Endodermal cell (in vitro differentiated cells): Measurements from ENCODE around the gene MALAT1. TPM values are rescaled to one million over a fixed set of nuclear protein-coding genes. Genes with fewer than 3 reads are reported as not detected.

Experiments used
- DNase-seq: peaks from one replicate; pipeline ENCODE4 v3.0.0-alpha.2; 2017
- H3K27ac ChIP-seq: 2 replicates; pipeline ENCODE4 v1.5.1; 2013; ENCODE audit warnings: mild to moderate bottlenecking, low read depth, low read length, moderate library complexity
- H3K27me3 ChIP-seq: 2 replicates; pipeline ENCODE4 v1.6.1; 2013; ENCODE audit warnings: mild to moderate bottlenecking, low read length, moderate library complexity; ENCODE audit not compliant: insufficient read depth, control insufficient read depth, poor library complexity, severe bottlenecking
- H3K36me3 ChIP-seq: 2 replicates; pipeline ENCODE4 v1.7.0; 2013; ENCODE audit warnings: mild to moderate bottlenecking, low read length, moderate library complexity; ENCODE audit not compliant: control insufficient read depth, insufficient read depth
- H3K4me1 ChIP-seq: one replicate; pipeline ENCODE4 v1.7.0; 2013; ENCODE audit warnings: low read length; ENCODE audit not compliant: control insufficient read depth, insufficient read depth
- H3K4me3 ChIP-seq: 2 replicates; pipeline ENCODE4 v1.5.1; 2013; ENCODE audit warnings: mild to moderate bottlenecking, low read length, moderate library complexity
- H3K9ac ChIP-seq: 2 replicates; pipeline ENCODE4 v1.6.1; 2013; ENCODE audit warnings: mild to moderate bottlenecking, low read length, moderate library complexity; ENCODE audit not compliant: poor library complexity, severe bottlenecking; ENCODE audit errors: extremely low read depth
- H3K9me3 ChIP-seq: 2 replicates; pipeline ENCODE4 v1.6.1; 2013; ENCODE audit warnings: mild to moderate bottlenecking, low read length, moderate library complexity; ENCODE audit not compliant: control insufficient read depth
- H3K27ac Mint-ChIP-seq: 2 replicates; pipeline ENCODE4 v1.8.0; 2020; ENCODE audit warnings: mixed read lengths
- H3K27me3 Mint-ChIP-seq: 2 replicates; pipeline ENCODE4 v1.8.0; 2021; ENCODE audit warnings: mild to moderate bottlenecking, mixed read lengths; ENCODE audit not compliant: insufficient read depth
- H3K36me3 Mint-ChIP-seq: 2 replicates; pipeline ENCODE4 v1.8.0; 2020; ENCODE audit warnings: low read depth, mixed read lengths
- H3K4me1 Mint-ChIP-seq: 2 replicates; pipeline ENCODE4 v1.8.0; 2020; ENCODE audit warnings: mixed read lengths
- H3K4me3 Mint-ChIP-seq: 2 replicates; pipeline ENCODE4 v1.8.0; 2020; ENCODE audit warnings: mild to moderate bottlenecking, moderate library complexity, mixed read lengths
- H3K9me3 Mint-ChIP-seq: 2 replicates; pipeline ENCODE4 v1.8.0; 2020; ENCODE audit warnings: mild to moderate bottlenecking, mixed read lengths
- WGBS, 2 experiments: methylation state at CpG; one replicate each; pipeline versions ENCODE4 v1.1.5 to v1.1.7; 2013; ENCODE audit warnings: missing lambda C conversion rate in 2 of 2, mixed read lengths in 1 of 2; ENCODE audit not compliant: insufficient coverage in 1 of 2, insufficient read length in 1 of 2; 5-methylcytosine and 5-hydroxymethylcytosine counted together
- total RNA-seq, 2 donors: library from RNA; stranded (reverse); fragmentation: NEBNext Ultra II Directional in 1 of 2; extraction: Animal tissue kit (Norgen Biotek cat#: 25700) in 1 of 2; gene quantifications; 2 replicates in 1 of 2; 3 replicates in 1 of 2; pipeline ENCODE4 v1.2.1, GENCODE V29; 2021
- TF ChIP-seq, protein P1 (sequence below): fragments of 200-600 bp; sonication (generic); conservative IDR thresholded peaks from 2 replicates; pipeline ENCODE4 v1.5.0; 2021; ENCODE audit warnings: antibody characterized with exemption, mild to moderate bottlenecking

The MALAT1 gene
- total RNA-seq, 2 donors from 2014 or later, result 5,233 to 6,894 TPM

GRCh38 chr11:65496304-65497140 is 2.3 kb upstream of the MALAT1 start:
- H3K4me1 ChIP-seq, result peaks cover 13% of the 10 kb centered on the region
- Mint-ChIP-seq H3K36me3 (no peaks in the 10 kb centered on the region), H3K27ac (peak overlapping the region; percentile 96), H3K9me3 (no peaks in the 10 kb centered on the region), H3K4me3 (no peak overlapping the region), H3K27me3 (no peaks in the 10 kb centered on the region), H3K4me1 (peaks cover 40% of the 10 kb centered on the region)
- no peak for DNase-seq
- H3K9ac ChIP-seq, result peak overlapping the region; percentile 76
- TF ChIP-seq, protein P1, sequence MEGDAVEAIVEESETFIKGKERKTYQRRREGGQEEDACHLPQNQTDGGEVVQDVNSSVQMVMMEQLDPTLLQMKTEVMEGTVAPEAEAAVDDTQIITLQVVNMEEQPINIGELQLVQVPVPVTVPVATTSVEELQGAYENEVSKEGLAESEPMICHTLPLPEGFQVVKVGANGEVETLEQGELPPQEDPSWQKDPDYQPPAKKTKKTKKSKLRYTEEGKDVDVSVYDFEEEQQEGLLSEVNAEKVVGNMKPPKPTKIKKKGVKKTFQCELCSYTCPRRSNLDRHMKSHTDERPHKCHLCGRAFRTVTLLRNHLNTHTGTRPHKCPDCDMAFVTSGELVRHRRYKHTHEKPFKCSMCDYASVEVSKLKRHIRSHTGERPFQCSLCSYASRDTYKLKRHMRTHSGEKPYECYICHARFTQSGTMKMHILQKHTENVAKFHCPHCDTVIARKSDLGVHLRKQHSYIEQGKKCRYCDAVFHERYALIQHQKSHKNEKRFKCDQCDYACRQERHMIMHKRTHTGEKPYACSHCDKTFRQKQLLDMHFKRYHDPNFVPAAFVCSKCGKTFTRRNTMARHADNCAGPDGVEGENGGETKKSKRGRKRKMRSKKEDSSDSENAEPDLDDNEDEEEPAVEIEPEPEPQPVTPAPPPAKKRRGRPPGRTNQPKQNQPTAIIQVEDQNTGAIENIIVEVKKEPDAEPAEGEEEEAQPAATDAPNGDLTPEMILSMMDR, result no peak
- H3K27ac ChIP-seq, result peak overlapping the region; percentile 97
- WGBS, 2 experiments, result 72 to 76% methylated on average over 8 to 15 of the region's 15 CpGs
- no peaks in the 10 kb centered on the region for H3K27me3 ChIP-seq
- peaks cover 18% of the 10 kb centered on the region for H3K36me3 ChIP-seq
- no peaks in the 10 kb centered on the region for H3K9me3 ChIP-seq
- H3K4me3 ChIP-seq, result peak overlapping the region; percentile 82

DNA sequence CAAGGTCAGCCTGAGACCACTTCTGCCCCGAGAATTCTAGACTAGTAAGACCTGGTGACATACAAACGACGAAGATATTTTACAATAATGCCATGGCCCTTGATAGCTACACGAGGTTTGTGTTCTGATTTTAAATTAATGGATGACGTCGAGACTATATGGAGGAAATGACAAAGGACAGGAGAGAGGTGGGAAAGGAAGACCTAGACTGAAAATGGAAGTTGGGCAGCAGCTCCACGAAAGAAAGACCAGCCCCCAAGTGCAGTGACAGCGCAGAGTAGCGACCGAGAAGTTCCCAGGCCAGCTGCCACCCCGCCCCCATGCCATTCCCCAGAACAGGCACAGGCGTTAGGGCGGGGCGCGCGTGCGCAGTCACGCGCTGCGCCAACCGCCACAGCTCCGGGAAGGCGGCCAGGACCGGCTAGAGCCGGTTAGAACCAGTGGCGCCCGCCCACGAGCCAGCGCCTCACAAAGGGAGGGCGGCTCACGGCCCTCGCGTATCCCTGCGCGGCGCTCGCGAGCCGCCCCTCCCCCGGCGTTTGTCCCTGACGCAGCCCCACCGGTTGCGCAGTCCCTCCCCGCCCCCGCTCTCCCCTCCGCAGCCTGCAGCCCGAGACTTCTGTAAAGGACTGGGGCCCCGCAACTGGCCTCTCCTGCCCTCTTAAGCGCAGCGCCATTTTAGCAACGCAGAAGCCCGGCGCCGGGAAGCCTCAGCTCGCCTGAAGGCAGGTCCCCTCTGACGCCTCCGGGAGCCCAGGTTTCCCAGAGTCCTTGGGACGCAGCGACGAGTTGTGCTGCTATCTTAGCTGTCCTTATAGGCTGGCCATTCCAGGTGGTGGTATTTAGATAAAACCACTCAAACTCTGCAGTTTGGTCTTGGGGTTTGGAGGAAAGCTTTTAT is 1.5 kb upstream of the MALAT1 start:
- H3K4me1 Mint-ChIP-seq, result peaks cover 31% of the 10 kb centered on the region
- DNase-seq, result peak; percentile 99
- no peaks in the 10 kb centered on the region for H3K36me3 Mint-ChIP-seq
- Histone ChIP-seq H3K4me1 (peaks cover 6% of the 10 kb centered on the region), H3K27me3 (no peaks in the 10 kb centered on the region), H3K9me3 (no peaks in the 10 kb centered on the region), H3K27ac (peak overlapping the region; percentile 99), H3K36me3 (peaks cover 27% of the 10 kb centered on the region), H3K9ac (peak overlapping the region; percentile 100), H3K4me3 (peak overlapping the region; percentile 97)
- H3K27ac Mint-ChIP-seq, result peak overlapping the region; percentile 96
- H3K9me3 Mint-ChIP-seq, result no peaks in the 10 kb centered on the region
- no peak overlapping the region for H3K4me3 Mint-ChIP-seq
- TF ChIP-seq, protein P1, result no peak
- H3K27me3 Mint-ChIP-seq, result no peaks in the 10 kb centered on the region
- WGBS, 2 experiments, result 2 to 4% methylated on average over 31 to 61 of the region's 61 CpGs

DNA sequence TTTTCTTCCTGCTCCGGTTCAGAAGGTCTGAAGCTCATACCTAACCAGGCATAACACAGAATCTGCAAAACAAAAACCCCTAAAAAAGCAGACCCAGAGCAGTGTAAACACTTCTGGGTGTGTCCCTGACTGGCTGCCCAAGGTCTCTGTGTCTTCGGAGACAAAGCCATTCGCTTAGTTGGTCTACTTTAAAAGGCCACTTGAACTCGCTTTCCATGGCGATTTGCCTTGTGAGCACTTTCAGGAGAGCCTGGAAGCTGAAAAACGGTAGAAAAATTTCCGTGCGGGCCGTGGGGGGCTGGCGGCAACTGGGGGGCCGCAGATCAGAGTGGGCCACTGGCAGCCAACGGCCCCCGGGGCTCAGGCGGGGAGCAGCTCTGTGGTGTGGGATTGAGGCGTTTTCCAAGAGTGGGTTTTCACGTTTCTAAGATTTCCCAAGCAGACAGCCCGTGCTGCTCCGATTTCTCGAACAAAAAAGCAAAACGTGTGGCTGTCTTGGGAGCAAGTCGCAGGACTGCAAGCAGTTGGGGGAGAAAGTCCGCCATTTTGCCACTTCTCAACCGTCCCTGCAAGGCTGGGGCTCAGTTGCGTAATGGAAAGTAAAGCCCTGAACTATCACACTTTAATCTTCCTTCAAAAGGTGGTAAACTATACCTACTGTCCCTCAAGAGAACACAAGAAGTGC is 661 bp upstream of the MALAT1 start:
- H3K4me1 Mint-ChIP-seq, result peaks cover 23% of the 10 kb centered on the region

More for the DNA sequence above, 661 bp upstream of the MALAT1 start:
- H3K4me3 Mint-ChIP-seq, result no peak overlapping the region
- no peaks in the 10 kb centered on the region for H3K9me3 Mint-ChIP-seq
- H3K4me1 ChIP-seq, result no peaks in the 10 kb centered on the region
- H3K36me3 Mint-ChIP-seq, result no peaks in the 10 kb centered on the region
- H3K27me3 Mint-ChIP-seq, result no peaks in the 10 kb centered on the region
- no peaks in the 10 kb centered on the region for H3K27me3 ChIP-seq
- TF ChIP-seq, protein P1, result no peak
- peak overlapping the region; percentile 100 for H3K9ac ChIP-seq
- H3K27ac Mint-ChIP-seq, result no peak overlapping the region
- H3K9me3 ChIP-seq, result no peaks in the 10 kb centered on the region
- WGBS, 2 experiments, result 2 to 3% methylated on average over 21 to 24 of the region's 24 CpGs
- H3K36me3 ChIP-seq, result peaks cover 35% of the 10 kb centered on the region
- H3K27ac ChIP-seq, result peak overlapping the region; percentile 99
- peak overlapping the region; percentile 97 for H3K4me3 ChIP-seq
- peak; percentile 71 for DNase-seq
